Pancreas (tissue), 10 donors: Measurements from ENCODE around the gene PDK1. TPM values are rescaled to one million over a fixed set of nuclear protein-coding genes. Genes with fewer than 3 reads are reported as not detected.
"Not testable (repeated sequence)": the region's sequence is repeated elsewhere in the genome, so short reads cannot be mapped to it uniquely, and the experiment has no call there.

ENCODE experiments used
- ATAC-seq, 4 donors: fragments of 200-7000 bp; cut with Tn5 transposase; one replicate each; pipeline versions ENCODE4 v1.8.0 to v1.9.1; 2020; ENCODE audit warnings: mild to moderate bottlenecking in 4 of 4, moderate library complexity in 4 of 4
- DNase-seq, 6 donors: peaks; one replicate each; pipeline ENCODE4 v3.0.0-alpha.2; 2020
- FAIRE-seq: peaks from 2 replicates; lab custom pipeline; 2012; peaks lifted over from hg19 to GRCh38; lab: Jason Lieb, UNC
- H3K27ac ChIP-seq, 4 donors: fragments of 200-600 bp; sonication (generic); 1 replicate in 3 of 4; 2 replicates in 1 of 4; pipeline versions ENCODE4 v1.5.0 to v1.8.0; 2020
- H3K27me3 ChIP-seq, 4 donors: fragments of 200-600 bp; one replicate each; pipeline ENCODE4 v1.8.0; 2021
- H3K36me3 ChIP-seq, 3 donors: fragments of 200-600 bp; sonication (generic) in 1 of 3; one replicate each; pipeline versions ENCODE4 v1.5.0 to v1.8.0; 2020 to 2021
- H3K4me1 ChIP-seq, 3 donors: fragments of 200-600 bp; one replicate each; pipeline ENCODE4 v1.8.0; 2021
- H3K4me3 ChIP-seq, 4 donors: fragments of 200-600 bp; sonication (generic) in 2 of 4; one replicate each; pipeline versions ENCODE4 v1.5.0 to v1.8.0; 2020 to 2021
- H3K9me3 ChIP-seq, 4 donors: fragments of 200-600 bp; one replicate each; pipeline ENCODE4 v1.8.0; 2021
- WGBS, 2 donors: extraction: QIAGEN DNeasy Blood & Tissue Kit; methylation state at CpG; one replicate each; pipeline ENCODE4 v1.1.7; 2013; 5-methylcytosine and 5-hydroxymethylcytosine counted together
- intact Hi-C, 3 donors: fragments of 100-400 bp; cut with DNase I; formaldehyde crosslinking; loops; one replicate each; pipeline versions ENCODE4 v1.11.1 to v1.14.2; 2022
- polyA plus RNA-seq, 2 donors: library from polyadenylated mRNA; stranded (reverse); fragments of 200-250 nt; gene quantifications; one replicate each; pipeline ENCODE4 v1.2.3, GENCODE V29; 2013
- total RNA-seq, 6 donors: library from RNA; stranded (reverse); fragmentation: NEBNext Ultra II Directional in 4 of 6; extraction: Animal tissue kit (Norgen Biotek cat#: 25700) in 4 of 6; gene quantifications; one replicate each; pipeline versions ENCODE4 v1.2.1 to v1.2.4, GENCODE V29; 2021 to 2023
- TF ChIP-seq, protein P1 (sequence below), 4 donors: fragments of 200-600 bp; sonication (generic) in 3 of 4; IDR thresholded peaks; one replicate each; pipeline versions ENCODE4 v1.5.0 to v1.8.0; 2021; ENCODE audit warnings: antibody characterized with exemption in 4 of 4
- donor health status: healthy with polysubstance abuse.
- donor health status: DM: no; HTN: no; CAD: no; lungs with moderate emphysema.
- donor health status: DM: no; HTN: no; CAD: no.
- donor health status: control.
- donor health status: control.
- donor health status: Bipolar disorder and iron deficiency.
- donor health status: DM: yes; HTN: yes; CAD: no.
- donor health status: DM: no; HTN: no; CAD: no.
- donor health status: DM: no; HTN: no; CAD: no.
- donor health status: DM: yes; HTN: yes; CAD: no.

PDK1 gene
- total and polyA plus RNA-seq, 8 donors = 1.2 to 12.4 (median 6.7) TPM

GRCh38 chr2:172525601-172526000 lies 30.3 kb upstream of the PDK1 start:
- no peaks in the 10 kb centered on the region for H3K4me1 ChIP-seq
- no peak overlapping the region for H3K27ac ChIP-seq
- DNase-seq = no peak
- H3K36me3 ChIP-seq = no peaks in the 10 kb centered on the region
- no peak for ATAC-seq
- no peaks in the 10 kb centered on the region for H3K27me3 ChIP-seq
- no peaks in the 10 kb centered on the region for H3K9me3 ChIP-seq
- intact Hi-C loops = no loop called here
- no peak overlapping the region for H3K4me3 ChIP-seq
- WGBS, 2 donors = 91 to 95% methylated on average over 4 of the region's 4 CpGs
- TF ChIP-seq, protein P1, sequence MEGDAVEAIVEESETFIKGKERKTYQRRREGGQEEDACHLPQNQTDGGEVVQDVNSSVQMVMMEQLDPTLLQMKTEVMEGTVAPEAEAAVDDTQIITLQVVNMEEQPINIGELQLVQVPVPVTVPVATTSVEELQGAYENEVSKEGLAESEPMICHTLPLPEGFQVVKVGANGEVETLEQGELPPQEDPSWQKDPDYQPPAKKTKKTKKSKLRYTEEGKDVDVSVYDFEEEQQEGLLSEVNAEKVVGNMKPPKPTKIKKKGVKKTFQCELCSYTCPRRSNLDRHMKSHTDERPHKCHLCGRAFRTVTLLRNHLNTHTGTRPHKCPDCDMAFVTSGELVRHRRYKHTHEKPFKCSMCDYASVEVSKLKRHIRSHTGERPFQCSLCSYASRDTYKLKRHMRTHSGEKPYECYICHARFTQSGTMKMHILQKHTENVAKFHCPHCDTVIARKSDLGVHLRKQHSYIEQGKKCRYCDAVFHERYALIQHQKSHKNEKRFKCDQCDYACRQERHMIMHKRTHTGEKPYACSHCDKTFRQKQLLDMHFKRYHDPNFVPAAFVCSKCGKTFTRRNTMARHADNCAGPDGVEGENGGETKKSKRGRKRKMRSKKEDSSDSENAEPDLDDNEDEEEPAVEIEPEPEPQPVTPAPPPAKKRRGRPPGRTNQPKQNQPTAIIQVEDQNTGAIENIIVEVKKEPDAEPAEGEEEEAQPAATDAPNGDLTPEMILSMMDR (IDR thresholded peaks at IDR 0.05) = no peak
- no peak for FAIRE-seq

DNA sequence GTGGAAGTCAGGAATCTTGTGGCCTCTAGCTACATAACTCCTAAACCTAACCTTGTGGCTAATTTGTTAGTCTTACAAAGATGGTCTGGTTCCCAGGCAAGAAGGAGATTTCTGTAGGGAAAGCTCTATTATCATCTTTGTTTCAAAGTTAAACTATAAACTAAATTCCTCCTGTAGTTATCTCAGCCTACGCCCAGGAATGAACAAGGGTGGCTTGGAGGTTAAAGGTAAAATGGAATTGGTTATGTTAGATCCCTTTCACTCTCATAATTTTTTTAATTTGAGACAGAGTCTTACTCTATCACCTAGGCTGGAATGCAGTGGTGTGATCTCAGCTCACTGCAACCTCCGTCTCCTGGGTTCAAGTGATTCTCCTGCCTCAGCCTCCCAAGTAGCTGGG lies 24.6 kb upstream of the PDK1 start:
- FAIRE-seq = no peak
- H3K4me1 ChIP-seq = no peaks in the 10 kb centered on the region
- DNase-seq = no peak
- H3K4me3 ChIP-seq = no peak overlapping the region
- H3K36me3 ChIP-seq = no peaks in the 10 kb centered on the region
- WGBS, 2 donors = 84 to 94% methylated on average over 2 of the region's 2 CpGs
- no peaks in the 10 kb centered on the region for H3K27me3 ChIP-seq
- H3K9me3 ChIP-seq = no peaks in the 10 kb centered on the region
- intact Hi-C loops = no loop called here
- TF ChIP-seq, protein P1 (IDR thresholded peaks at IDR 0.05) = no peak
- no peak for ATAC-seq
- H3K27ac ChIP-seq = no peak overlapping the region

DNA sequence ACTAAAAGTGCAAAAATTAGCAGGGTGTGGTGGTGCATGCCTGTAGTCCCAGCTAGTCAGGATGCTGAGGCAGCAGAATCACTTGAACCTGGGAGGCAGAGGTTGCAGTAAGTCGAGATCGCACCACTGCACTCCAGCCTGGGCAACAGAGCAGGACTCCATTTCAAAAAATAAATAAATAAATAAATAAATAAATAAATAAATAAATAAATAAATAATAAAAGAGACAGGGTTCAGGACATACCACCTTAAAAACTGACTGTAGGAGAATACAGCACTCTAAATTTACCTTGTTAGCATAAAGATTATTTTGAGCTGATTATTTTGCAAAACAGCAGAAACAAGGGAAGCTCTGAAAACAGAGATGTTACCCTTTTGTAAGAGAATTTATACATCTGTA lies 23.4 kb upstream of the PDK1 start:
- ATAC-seq, intact Hi-C loops, FAIRE-seq, DNase-seq, H3K9me3 ChIP-seq, H3K4me1 ChIP-seq, H3K36me3 ChIP-seq, H3K27me3 ChIP-seq, H3K4me3 ChIP-seq, H3K27ac ChIP-seq: not testable (repeated sequence)
- WGBS, 2 donors = 96 to 98% methylated on average over 2 of the region's 2 CpGs

- no peaks in the 10 kb centered on the region for H3K4me1 ChIP-seq
- intact Hi-C loops = no loop called here
- FAIRE-seq (no peak), DNase-seq (no peak), ATAC-seq (no peak)
- WGBS, 2 donors = 95 to 100% methylated on average over 1 of the region's 1 CpG
- no peaks in the 10 kb centered on the region for H3K36me3 ChIP-seq
- no peaks in the 10 kb centered on the region for H3K9me3 ChIP-seq
- TF ChIP-seq, protein P1 (IDR thresholded peaks at IDR 0.05) = no peak
- H3K4me3 ChIP-seq = no peak overlapping the region
- H3K27me3 ChIP-seq = no peaks in the 10 kb centered on the region
- no peak overlapping the region for H3K27ac ChIP-seq
Observed at GRCh38 chr2:172533687-172534086, 22.2 kb upstream of the PDK1 start.

DNA sequence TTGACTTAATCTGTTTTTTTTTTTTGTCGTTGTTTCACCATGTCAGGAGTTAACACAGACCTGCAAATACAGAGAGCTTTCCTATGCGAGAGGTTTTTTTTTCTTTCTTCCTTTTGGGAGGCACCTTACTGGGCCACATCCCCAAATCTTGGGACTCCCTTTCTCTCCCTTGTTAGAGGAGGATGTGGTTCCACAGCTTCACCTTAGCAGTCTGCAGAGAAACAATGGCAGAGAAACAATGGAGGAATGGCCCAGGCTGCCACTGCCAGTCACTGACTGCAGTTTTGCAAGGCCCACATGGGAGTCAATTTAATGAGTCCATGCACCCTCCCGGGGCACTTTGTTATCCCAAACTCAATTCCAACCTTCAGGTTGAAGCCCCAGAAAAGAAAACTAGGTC lies 20.8 kb upstream of the PDK1 start:
- no peak for DNase-seq
- no peak overlapping the region for H3K27ac ChIP-seq
- H3K9me3 ChIP-seq = no peaks in the 10 kb centered on the region
- intact Hi-C loops = no loop called here
- TF ChIP-seq, protein P1 (IDR thresholded peaks at IDR 0.05) = no peak
- H3K27me3 ChIP-seq = no peaks in the 10 kb centered on the region
- no peak overlapping the region for H3K4me3 ChIP-seq
- no peaks in the 10 kb centered on the region for H3K4me1 ChIP-seq
- no peak for ATAC-seq
- FAIRE-seq = no peak
- H3K36me3 ChIP-seq = no peaks in the 10 kb centered on the region
- 83 to 98% methylated on average over 3 of the region's 3 CpGs for WGBS, 2 donors

- H3K4me1 ChIP-seq, FAIRE-seq, DNase-seq, ATAC-seq, H3K27me3 ChIP-seq, intact Hi-C loops, H3K4me3 ChIP-seq, H3K9me3 ChIP-seq, H3K36me3 ChIP-seq, H3K27ac ChIP-seq: not testable (repeated sequence)
- 93 to 97% methylated on average over 6 to 34 of the region's 37 CpGs for WGBS, 2 donors
Observed at GRCh38 chr2:172537851-172538250, 18.0 kb upstream of the PDK1 start.
